Measurements from ENCODE around the gene SIPA1L3.

DNA sequence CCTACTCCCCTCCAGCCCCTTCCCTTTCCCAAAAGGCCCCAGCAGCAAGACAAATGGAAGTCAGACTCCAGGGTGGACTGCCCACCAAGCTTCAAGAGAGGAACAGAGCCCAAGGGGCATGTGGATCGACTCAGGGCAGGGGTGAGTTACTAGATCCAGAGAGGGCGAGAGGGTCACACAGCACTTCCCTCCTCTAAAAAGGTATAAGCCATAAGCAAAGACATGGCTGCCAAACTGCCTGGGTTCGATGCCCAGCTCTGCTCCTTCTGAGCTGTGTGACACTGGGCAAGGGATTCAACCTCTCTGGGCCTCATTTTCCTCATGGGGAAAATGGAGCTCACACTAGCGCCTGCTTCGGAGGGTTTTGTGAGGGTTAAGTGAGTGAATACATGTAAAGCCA, 345.4 kb downstream of the SIPA1L3 start:
- TF ChIP-seq RAD21 (conservative IDR thresholded peaks at IDR 0.05) (no peak), CTCF (IDR thresholded peaks at IDR 0.05; ENCODE audit: poor library complexity, severe bottlenecking) (no peak)

All from neural cell (in vitro differentiated cells).